GM12873 (cell line): ENCODE results near the gene JAKMIP1.

ENCODE experiments used
- CTCF ChIP-seq: IDR thresholded peaks from 2 replicates; pipeline ENCODE4 v1.5.1; 2012; ENCODE audit warnings: low read depth, mild to moderate bottlenecking, moderate library complexity, low read length, control low read depth; ENCODE audit not compliant: insufficient read depth; ENCODE audit errors: missing control alignments

JAKMIP1 gene

DNA sequence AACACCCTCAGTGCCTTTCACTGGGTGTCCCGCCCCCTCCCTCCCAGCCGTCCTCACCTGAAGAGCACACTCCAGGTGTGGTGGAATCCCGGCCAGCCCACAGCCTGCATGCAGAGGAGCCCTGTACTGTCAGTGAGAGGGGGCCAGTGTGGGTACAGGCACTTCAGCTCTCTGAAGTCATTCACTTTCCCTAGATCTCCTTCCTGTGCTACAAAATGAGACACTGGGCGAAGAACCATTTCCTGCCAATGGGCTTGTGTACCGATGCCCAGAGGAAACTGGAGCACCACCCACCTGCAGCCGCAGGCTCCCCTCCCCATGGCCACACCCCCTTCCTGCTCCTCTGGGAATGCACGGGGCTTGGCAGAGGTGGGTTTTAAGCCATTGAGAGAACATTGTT is 108.2 kb downstream of the JAKMIP1 start:
- no peak for TF ChIP-seq CTCF

DNA sequence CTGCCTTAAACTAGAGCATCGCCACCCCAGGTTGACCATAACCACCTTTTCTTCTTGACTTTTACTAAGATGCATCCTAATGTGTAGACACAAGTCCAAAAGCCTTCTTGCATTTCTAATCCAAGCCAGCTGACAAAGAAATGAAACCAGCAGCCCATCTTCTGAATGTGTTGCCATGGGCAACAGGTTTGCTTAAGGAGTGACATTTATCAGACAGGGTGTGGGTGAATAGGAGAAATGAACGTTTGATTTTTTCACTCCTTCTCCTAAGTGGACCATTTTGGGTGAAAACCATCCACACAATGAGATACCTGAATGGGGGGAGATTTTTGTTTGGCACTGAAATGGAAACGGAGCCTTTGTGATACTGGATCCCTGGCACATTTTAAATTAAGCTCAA is 109.4 kb downstream of the JAKMIP1 start:
- no peak for TF ChIP-seq CTCF

DNA sequence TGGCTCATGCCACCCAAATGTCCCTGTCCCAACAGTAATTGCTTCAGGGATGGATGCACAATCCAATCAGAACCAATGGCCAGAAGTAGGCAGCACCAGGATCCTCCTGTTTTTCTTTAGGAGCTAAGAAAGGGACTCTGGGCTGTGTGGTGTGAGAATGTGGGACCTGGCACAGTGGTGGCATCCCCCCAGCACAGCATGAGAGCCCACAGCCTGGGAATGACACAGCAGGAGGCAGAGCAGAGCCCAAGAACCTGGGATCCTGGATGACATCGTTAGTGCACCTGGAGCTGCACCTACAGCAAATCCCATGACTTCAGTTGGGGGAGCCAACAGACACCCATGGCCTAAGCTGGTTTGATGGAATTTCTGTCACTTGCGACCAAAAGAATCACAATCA is 111.4 kb downstream of the JAKMIP1 start:
- TF ChIP-seq CTCF = no peak

DNA sequence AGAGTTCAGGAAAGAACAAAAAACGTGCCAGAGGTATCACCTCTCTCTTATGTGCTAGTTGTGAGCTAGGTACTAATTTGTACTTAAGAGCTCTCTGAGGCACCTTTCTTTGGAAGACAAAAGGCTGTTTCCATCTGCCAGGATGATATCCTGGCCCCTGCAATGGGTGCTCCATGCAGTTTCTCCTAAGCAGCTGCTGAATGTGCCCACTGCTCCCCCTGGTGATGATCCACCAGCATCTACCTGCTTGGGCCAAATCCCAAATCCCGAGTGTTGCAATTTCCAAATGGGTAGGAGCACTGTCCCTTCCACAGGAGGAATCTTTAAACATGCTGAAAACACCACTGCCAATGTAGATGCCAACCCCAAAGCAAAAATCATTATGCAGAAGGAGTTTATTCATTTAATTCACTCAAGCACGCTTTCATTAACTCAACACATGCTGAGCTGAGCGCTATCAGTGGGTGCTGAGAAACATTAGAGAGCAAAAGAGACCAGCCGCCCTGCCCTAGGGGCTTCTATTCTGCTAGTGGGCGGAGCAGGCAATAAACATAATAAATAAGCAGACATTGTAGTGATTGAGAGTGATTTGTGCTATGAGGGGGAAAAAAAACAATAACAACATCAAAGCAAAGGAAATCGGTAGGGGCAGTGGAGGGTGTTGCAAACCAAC is 112.5 kb downstream of the JAKMIP1 start:
- TF ChIP-seq CTCF = peak; percentile 49

GRCh38 chr4:6086846-6087245 is 113.5 kb downstream of the JAKMIP1 start:
- no peak for TF ChIP-seq CTCF

DNA sequence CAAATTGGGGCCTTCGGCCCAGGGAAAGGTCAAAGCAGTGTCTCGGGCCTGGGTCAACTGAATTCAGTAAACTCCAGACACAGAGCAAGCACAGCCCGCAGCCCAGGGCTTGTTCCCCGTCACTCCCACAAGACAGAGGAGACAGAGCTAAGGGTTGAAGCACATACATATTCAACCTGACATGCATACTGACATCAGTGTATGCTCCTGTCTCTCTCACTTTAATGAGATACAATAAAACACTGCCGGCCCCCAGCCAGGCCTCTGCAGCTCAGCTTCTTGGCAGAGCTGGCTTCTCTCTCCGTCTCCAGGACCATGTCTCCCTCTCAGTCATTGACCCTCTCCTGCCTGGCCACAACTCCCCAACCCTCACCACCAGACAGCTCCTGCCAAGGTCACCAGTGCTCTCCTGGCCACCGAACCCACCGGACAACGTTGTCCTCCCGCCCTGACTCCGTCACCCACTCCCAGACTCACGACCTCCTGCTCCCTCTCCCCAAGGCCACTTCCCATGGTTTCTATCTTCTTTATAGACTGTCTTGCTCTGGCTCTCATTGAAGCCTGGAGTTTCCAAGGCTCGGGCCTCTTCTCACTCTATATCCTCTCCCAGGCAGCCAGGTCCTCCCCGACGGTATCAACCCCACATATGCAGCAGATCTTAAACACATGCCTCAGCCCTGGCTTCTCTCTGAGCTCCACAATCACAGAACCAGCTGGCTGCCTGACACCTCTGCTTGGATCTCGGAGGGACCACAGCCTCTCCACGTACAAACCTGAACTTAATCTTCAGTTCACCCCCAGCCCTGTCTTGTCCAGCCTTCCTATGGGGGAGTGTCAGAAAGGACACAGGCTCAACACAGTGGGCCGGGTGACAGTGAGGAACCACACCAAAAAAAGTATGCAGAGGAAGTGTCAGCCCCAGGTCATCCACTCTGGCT is 114.4 kb downstream of the JAKMIP1 start:
- TF ChIP-seq CTCF = no peak

DNA sequence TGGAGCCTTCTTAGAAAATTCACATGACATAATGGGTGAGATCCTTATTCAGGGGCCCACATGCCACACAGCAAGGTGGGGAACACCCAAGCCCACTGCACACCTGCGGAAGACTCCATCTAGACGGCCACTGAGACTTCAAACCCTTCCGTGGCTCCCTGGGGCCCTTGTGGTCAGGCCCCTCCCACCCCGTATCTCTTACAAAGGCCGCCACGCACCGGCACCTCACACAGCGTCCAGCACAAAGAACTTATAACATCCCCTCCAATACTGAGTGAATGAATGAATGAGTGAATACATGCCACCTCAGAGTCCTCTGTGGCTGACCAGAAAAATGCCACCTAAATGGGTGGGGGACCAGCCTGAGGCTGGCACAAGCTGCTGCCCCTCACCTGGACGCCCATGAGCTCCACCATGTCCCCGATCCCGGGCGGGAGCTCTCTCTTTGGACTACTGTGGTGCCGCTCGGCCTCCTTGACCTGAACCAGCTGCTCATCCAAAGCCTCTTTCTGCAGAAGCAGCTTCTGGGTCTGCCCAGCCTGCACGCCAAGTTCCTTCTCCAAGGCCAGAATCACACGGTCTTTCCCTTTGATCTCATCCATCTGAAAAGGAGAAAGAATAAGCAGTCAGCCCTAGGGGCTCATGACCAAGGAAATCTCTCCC is 115.2 kb downstream of the JAKMIP1 start:
- TF ChIP-seq CTCF = no peak
